Measurements from ENCODE around the gene PANK3.
"Not testable (repeated sequence)": the region's sequence is repeated elsewhere in the genome, so short reads cannot be mapped to it uniquely, and the experiment has no call there.

DNA sequence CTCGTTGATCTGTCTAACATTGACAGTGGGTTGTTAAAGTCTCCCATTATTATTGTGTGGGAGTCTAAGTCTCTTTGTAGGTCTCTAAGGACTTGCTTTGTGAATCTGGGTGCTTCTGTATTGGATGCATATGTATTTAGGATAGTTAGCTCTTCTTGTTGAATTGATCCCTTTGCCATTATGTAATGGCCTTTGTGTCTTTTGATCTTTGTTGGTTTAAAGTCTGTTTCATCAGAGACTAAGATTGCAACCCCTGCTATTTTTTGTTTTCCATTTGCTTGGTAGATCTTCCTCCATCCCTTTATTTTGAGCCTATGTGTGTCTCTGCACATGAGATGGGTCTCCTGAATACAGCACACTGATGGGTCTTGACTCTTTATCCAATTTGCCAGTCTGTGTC is 17.0 kb upstream of the PANK3 start:
- TF ChIP-seq, protein P1, sequence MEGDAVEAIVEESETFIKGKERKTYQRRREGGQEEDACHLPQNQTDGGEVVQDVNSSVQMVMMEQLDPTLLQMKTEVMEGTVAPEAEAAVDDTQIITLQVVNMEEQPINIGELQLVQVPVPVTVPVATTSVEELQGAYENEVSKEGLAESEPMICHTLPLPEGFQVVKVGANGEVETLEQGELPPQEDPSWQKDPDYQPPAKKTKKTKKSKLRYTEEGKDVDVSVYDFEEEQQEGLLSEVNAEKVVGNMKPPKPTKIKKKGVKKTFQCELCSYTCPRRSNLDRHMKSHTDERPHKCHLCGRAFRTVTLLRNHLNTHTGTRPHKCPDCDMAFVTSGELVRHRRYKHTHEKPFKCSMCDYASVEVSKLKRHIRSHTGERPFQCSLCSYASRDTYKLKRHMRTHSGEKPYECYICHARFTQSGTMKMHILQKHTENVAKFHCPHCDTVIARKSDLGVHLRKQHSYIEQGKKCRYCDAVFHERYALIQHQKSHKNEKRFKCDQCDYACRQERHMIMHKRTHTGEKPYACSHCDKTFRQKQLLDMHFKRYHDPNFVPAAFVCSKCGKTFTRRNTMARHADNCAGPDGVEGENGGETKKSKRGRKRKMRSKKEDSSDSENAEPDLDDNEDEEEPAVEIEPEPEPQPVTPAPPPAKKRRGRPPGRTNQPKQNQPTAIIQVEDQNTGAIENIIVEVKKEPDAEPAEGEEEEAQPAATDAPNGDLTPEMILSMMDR (IDR thresholded peaks at IDR 0.05): not testable (repeated sequence)
- not testable (repeated sequence) for TF ChIP-seq POLR2AphosphoS5 (IDR thresholded peaks at IDR 0.05)
